ENCODE results near the gene INSRR.

INSRR gene

DNA sequence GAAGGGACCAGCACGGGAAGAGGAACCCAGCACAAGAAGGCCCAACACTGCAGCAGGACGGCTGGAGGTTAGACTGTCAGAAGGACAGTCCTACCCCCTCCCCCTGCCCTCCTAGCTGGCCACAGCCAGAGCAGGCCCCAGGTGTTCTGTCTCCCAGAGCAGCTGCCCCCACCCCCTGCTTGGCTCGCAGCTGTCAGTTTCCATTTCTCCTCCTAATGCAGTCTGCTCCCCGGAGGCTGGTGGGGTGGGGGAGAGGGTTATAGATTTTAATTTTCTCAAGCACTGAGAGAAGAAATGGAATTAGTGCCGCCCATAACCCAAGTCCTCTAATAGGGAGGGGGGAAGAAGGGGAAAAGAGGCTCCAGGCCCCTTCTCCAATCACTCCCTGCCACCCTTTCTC, 21.6 kb upstream of the INSRR start:
- WGBS (ENCODE audit: extremely low coverage, insufficient coverage, insufficient read length): no CpG with 5 or more reads among the region's 5 CpGs
- DNase-seq: no peak
- Histone ChIP-seq H4K8ac (ENCODE audit: low read depth, low read length) (no peak overlapping the region), H2BK120ac (ENCODE audit: insufficient read depth, low read length, poor library complexity) (no peak overlapping the region), H3K79me1 (ENCODE audit: low read length) (no peaks in the 10 kb centered on the region), H2BK5ac (ENCODE audit: low read depth, low read length, poor library complexity) (no peak overlapping the region), H3K27ac (ENCODE audit: low read depth, low read length) (no peak overlapping the region), H2BK12ac (ENCODE audit: low read length) (no peak overlapping the region), H3K79me2 (ENCODE audit: control insufficient read depth, insufficient read depth, low read length, poor library complexity) (no peaks in the 10 kb centered on the region), H3K27me3 (ENCODE audit: insufficient read depth, low read length) (no peaks in the 10 kb centered on the region), H3K23ac (ENCODE audit: low read length) (no peak overlapping the region), H3K18ac (ENCODE audit: low read length) (no peak overlapping the region), H2AK5ac (ENCODE audit: low read length) (no peak overlapping the region), H3K14ac (ENCODE audit: low read length) (no peak overlapping the region), H4K91ac (ENCODE audit: low read depth, low read length) (no peak overlapping the region), H3K9ac (ENCODE audit: low read length) (no peak overlapping the region), H4K12ac (ENCODE audit: low read depth, low read length) (no peak overlapping the region), H3K36me3 (ENCODE audit: control insufficient read depth in 1 of 2, insufficient read depth in 2 of 2, low read length in 2 of 2) (no peaks in the 10 kb centered on the region), H3K4me3 (ENCODE audit: low read depth, low read length) (no peak overlapping the region), H3K4me1 (ENCODE audit: control insufficient read depth in 1 of 2, insufficient read depth in 2 of 2, low read length in 2 of 2) (peaks cover 4 to 8% of the 10 kb centered on the region in 2 experiments), H3K4ac (ENCODE audit: low read depth, low read length) (no peak overlapping the region), H2AFZ (ENCODE audit: insufficient read depth, low read length, poor library complexity) (no peak overlapping the region), H3K4me2 (ENCODE audit: low read length) (no peak overlapping the region), H3K9me3 (ENCODE audit: insufficient read depth, low read depth, low read length) (peaks cover 4% of the 10 kb centered on the region)

DNA sequence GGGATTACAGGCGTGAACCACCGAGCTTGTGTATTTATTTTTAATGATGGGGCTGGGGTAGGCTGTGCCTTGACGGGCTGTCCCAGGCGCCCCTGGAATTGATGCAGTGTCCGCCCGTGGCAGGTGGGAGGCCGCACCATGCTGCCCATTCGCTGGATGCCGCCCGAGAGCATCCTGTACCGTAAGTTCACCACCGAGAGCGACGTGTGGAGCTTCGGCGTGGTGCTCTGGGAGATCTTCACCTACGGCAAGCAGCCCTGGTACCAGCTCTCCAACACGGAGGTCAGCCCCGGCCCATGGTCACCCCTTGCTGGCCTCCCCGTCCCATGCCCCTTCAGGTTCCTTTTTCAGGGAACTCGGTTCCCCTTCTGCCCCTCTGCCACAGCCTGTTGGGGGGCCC, 21.0 kb upstream of the INSRR start:
- no peaks in the 10 kb centered on the region for H3K27me3 ChIP-seq (ENCODE audit: insufficient read depth, low read length)
- no peak overlapping the region for H4K91ac ChIP-seq (ENCODE audit: low read depth, low read length)
- no CpG with 5 or more reads among the region's 21 CpGs for WGBS (ENCODE audit: extremely low coverage, insufficient coverage, insufficient read length)
- H3K27ac ChIP-seq (ENCODE audit: low read depth, low read length): no peak overlapping the region
- no peak overlapping the region for H3K14ac ChIP-seq (ENCODE audit: low read length)
- no peak overlapping the region for H2AK5ac ChIP-seq (ENCODE audit: low read length)
- H2BK12ac ChIP-seq (ENCODE audit: low read length): no peak overlapping the region
- H2BK120ac ChIP-seq (ENCODE audit: insufficient read depth, low read length, poor library complexity): no peak overlapping the region
- H3K9ac ChIP-seq (ENCODE audit: low read length): no peak overlapping the region
- no peak overlapping the region for H3K4me2 ChIP-seq (ENCODE audit: low read length)
- H3K79me1 ChIP-seq (ENCODE audit: low read length): no peaks in the 10 kb centered on the region
- no peaks in the 10 kb centered on the region for H3K79me2 ChIP-seq (ENCODE audit: control insufficient read depth, insufficient read depth, low read length, poor library complexity)
- DNase-seq: no peak
- no peak overlapping the region for H4K12ac ChIP-seq (ENCODE audit: low read depth, low read length)
- no peak overlapping the region for H2BK5ac ChIP-seq (ENCODE audit: low read depth, low read length, poor library complexity)
- H2AFZ ChIP-seq (ENCODE audit: insufficient read depth, low read length, poor library complexity): no peak overlapping the region
- H4K8ac ChIP-seq (ENCODE audit: low read depth, low read length): no peak overlapping the region
- peaks cover 4 to 8% of the 10 kb centered on the region in 2 experiments for H3K4me1 ChIP-seq (ENCODE audit: control insufficient read depth in 1 of 2, insufficient read depth in 2 of 2, low read length in 2 of 2)
- no peak overlapping the region for H3K18ac ChIP-seq (ENCODE audit: low read length)
- no peak overlapping the region for H3K4ac ChIP-seq (ENCODE audit: low read depth, low read length)
- no peaks in the 10 kb centered on the region for H3K36me3 ChIP-seq (ENCODE audit: control insufficient read depth in 1 of 2, insufficient read depth in 2 of 2, low read length in 2 of 2)
- peaks cover 4% of the 10 kb centered on the region for H3K9me3 ChIP-seq (ENCODE audit: insufficient read depth, low read depth, low read length)
- no peak overlapping the region for H3K23ac ChIP-seq (ENCODE audit: low read length)
- no peak overlapping the region for H3K4me3 ChIP-seq (ENCODE audit: low read depth, low read length)

DNA sequence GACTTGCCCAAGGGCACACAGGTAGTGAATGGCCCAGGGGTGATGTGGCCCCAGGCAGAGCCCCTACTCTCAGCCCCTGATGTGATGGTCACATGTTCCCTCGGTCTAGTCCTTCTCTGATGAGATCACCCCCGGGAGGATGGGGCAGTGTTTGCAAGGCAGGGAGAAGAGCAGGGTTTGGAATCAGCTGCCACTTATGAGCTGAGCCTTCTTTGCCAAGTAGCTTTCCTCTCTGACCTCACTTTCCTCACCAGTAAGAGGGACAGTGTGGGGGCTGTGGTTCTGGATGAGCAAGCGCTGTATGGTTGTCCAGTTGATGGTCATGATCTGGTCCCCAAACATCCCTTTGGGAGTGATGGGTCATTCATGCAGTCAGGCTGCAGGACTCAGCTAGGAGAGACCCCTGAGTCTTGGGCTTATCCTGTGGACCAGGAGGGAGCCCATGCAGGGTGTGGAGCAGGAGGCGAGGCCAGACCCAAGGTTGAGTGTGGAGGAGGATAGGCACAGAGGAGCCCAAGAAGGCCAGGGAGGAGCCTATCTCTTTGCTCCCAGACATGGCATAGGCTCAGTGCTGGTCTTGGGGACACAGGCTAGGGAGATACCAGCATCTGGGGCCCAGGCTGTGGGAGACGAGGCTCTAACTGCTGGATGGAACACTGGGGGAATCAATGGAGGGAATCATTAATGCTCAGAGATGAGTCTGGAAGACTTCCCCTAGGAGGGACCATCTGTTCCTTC, 18.7 kb upstream of the INSRR start:
- no peak overlapping the region for H3K4me2 ChIP-seq (ENCODE audit: low read length)
- H4K12ac ChIP-seq (ENCODE audit: low read depth, low read length): no peak overlapping the region
- no peak overlapping the region for H2AK5ac ChIP-seq (ENCODE audit: low read length)
- no peak overlapping the region for H2BK12ac ChIP-seq (ENCODE audit: low read length)
- H3K23ac ChIP-seq (ENCODE audit: low read length): no peak overlapping the region
- no peak overlapping the region for H3K4me3 ChIP-seq (ENCODE audit: low read depth, low read length)
- no peak overlapping the region for H4K8ac ChIP-seq (ENCODE audit: low read depth, low read length)
- no peak overlapping the region for H2AFZ ChIP-seq (ENCODE audit: insufficient read depth, low read length, poor library complexity)
- peaks cover 1% of the 10 kb centered on the region for H3K9me3 ChIP-seq (ENCODE audit: insufficient read depth, low read depth, low read length)
- H3K14ac ChIP-seq (ENCODE audit: low read length): no peak overlapping the region
- H2BK120ac ChIP-seq (ENCODE audit: insufficient read depth, low read length, poor library complexity): no peak overlapping the region
- no peaks in the 10 kb centered on the region for H3K79me1 ChIP-seq (ENCODE audit: low read length)
- DNase-seq: no peak
- H3K27ac ChIP-seq (ENCODE audit: low read depth, low read length): no peak overlapping the region
- WGBS (ENCODE audit: extremely low coverage, insufficient coverage, insufficient read length): no CpG with 5 or more reads among the region's 5 CpGs
- no peak overlapping the region for H3K9ac ChIP-seq (ENCODE audit: low read length)
- H3K27me3 ChIP-seq (ENCODE audit: insufficient read depth, low read length): no peaks in the 10 kb centered on the region
- H2BK5ac ChIP-seq (ENCODE audit: low read depth, low read length, poor library complexity): no peak overlapping the region
- no peak overlapping the region for H3K4ac ChIP-seq (ENCODE audit: low read depth, low read length)
- peaks cover 2 to 5% of the 10 kb centered on the region in 2 experiments for H3K4me1 ChIP-seq (ENCODE audit: control insufficient read depth in 1 of 2, insufficient read depth in 2 of 2, low read length in 2 of 2)
- H3K18ac ChIP-seq (ENCODE audit: low read length): no peak overlapping the region
- H3K79me2 ChIP-seq (ENCODE audit: control insufficient read depth, insufficient read depth, low read length, poor library complexity): no peaks in the 10 kb centered on the region
- no peaks in the 10 kb centered on the region for H3K36me3 ChIP-seq (ENCODE audit: control insufficient read depth in 1 of 2, insufficient read depth in 2 of 2, low read length in 2 of 2)
- no peak overlapping the region for H4K91ac ChIP-seq (ENCODE audit: low read depth, low read length)

DNA sequence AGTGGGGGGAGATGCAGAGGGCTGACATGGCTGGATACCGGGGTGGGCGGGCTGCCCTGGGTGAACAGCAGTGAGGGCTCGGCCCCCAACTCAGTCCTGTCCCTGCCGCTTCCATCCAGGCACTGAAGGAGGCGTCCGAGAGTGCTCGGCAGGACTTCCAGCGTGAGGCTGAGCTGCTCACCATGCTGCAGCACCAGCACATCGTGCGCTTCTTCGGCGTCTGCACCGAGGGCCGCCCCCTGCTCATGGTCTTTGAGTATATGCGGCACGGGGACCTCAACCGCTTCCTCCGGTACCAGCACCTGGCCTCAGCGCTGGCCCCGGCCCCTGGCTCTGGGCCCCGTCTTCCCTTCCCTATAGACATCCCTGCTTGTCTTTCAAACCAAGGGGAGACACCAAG, 17.4 kb upstream of the INSRR start:
- no peak overlapping the region for H3K27ac ChIP-seq (ENCODE audit: low read depth, low read length)
- H3K23ac ChIP-seq (ENCODE audit: low read length): no peak overlapping the region
- no peaks in the 10 kb centered on the region for H3K4me1 ChIP-seq (ENCODE audit: control insufficient read depth in 1 of 2, insufficient read depth in 2 of 2, low read length in 2 of 2)
- no CpG with 5 or more reads among the region's 21 CpGs for WGBS (ENCODE audit: extremely low coverage, insufficient coverage, insufficient read length)
- no peak overlapping the region for H4K12ac ChIP-seq (ENCODE audit: low read depth, low read length)
- H3K9ac ChIP-seq (ENCODE audit: low read length): no peak overlapping the region
- no peaks in the 10 kb centered on the region for H3K9me3 ChIP-seq (ENCODE audit: insufficient read depth, low read depth, low read length)
- no peak overlapping the region for H3K4me3 ChIP-seq (ENCODE audit: low read depth, low read length)
- no peaks in the 10 kb centered on the region for H3K79me1 ChIP-seq (ENCODE audit: low read length)
- no peak overlapping the region for H4K8ac ChIP-seq (ENCODE audit: low read depth, low read length)
- no peak overlapping the region for H3K14ac ChIP-seq (ENCODE audit: low read length)
- no peaks in the 10 kb centered on the region for H3K27me3 ChIP-seq (ENCODE audit: insufficient read depth, low read length)
- no peak overlapping the region for H3K4me2 ChIP-seq (ENCODE audit: low read length)
- H2BK12ac ChIP-seq (ENCODE audit: low read length): no peak overlapping the region
- no peak for DNase-seq
- no peak overlapping the region for H3K18ac ChIP-seq (ENCODE audit: low read length)
- H3K4ac ChIP-seq (ENCODE audit: low read depth, low read length): no peak overlapping the region
- H2AK5ac ChIP-seq (ENCODE audit: low read length): no peak overlapping the region
- no peak overlapping the region for H2BK5ac ChIP-seq (ENCODE audit: low read depth, low read length, poor library complexity)
- H2AFZ ChIP-seq (ENCODE audit: insufficient read depth, low read length, poor library complexity): no peak overlapping the region
- no peak overlapping the region for H4K91ac ChIP-seq (ENCODE audit: low read depth, low read length)
- no peak overlapping the region for H2BK120ac ChIP-seq (ENCODE audit: insufficient read depth, low read length, poor library complexity)
- H3K36me3 ChIP-seq (ENCODE audit: control insufficient read depth in 1 of 2, insufficient read depth in 2 of 2, low read length in 2 of 2): no peaks in the 10 kb centered on the region
- no peaks in the 10 kb centered on the region for H3K79me2 ChIP-seq (ENCODE audit: control insufficient read depth, insufficient read depth, low read length, poor library complexity)

Data from trophoblast cell (in vitro differentiated cells and primary cell).